GM12873 (cell line): ENCODE data around the gene PRRG3.

ENCODE experiments used
- CTCF ChIP-seq: IDR thresholded peaks from 2 replicates; pipeline ENCODE4 v1.5.1; 2012; ENCODE audit warnings: low read depth, mild to moderate bottlenecking, moderate library complexity, low read length, control low read depth; ENCODE audit not compliant: insufficient read depth; ENCODE audit errors: missing control alignments

The PRRG3 gene

GRCh38 chrX:151694661-151695582 lies at the start of gene PRRG3:
Gene PRRG3, plus strand, starts transcription at chrX:151695458. Its CDS starts 3,357 bp downstream, at chrX:151698815.
- TF ChIP-seq CTCF, result no peak

- TF ChIP-seq CTCF, result no peak
These were observed 20.0 kb upstream of the PRRG3 start for GRCh38 chrX:151675121-151675746.

- no peak for TF ChIP-seq CTCF
These were observed 19.1 kb upstream of the PRRG3 start for GRCh38 chrX:151676196-151676595.

GRCh38 chrX:151679798-151680402 lies 15.4 kb upstream of the PRRG3 start:
- no peak for TF ChIP-seq CTCF

GRCh38 chrX:151680805-151681204 lies 14.5 kb upstream of the PRRG3 start:
- TF ChIP-seq CTCF, result peak; percentile 90

GRCh38 chrX:151687635-151688034 lies 7.6 kb upstream of the PRRG3 start:
- TF ChIP-seq CTCF, result no peak

- no peak for TF ChIP-seq CTCF
These were observed 6.6 kb upstream of the PRRG3 start for GRCh38 chrX:151688695-151689094.
